Measurements from ENCODE around the gene KDF1. TPM values are rescaled to one million over a fixed set of nuclear protein-coding genes. Genes with fewer than 3 reads are reported as not detected.

Gene KDF1
- total and polyA plus RNA-seq, 2 of the 13 experiments (the other 11 are each of a cell fraction or from before 2014, with no cell fraction given) = 1.9 to 4.9 TPM

GRCh38 chr1:26913754-26914619, 46.3 kb downstream of the KDF1 start, which contains the start of gene NR0B2 (continued):
- TF ChIP-seq STAT6 (CRISPR knock-in tag; IDR thresholded peaks at IDR 0.05; ENCODE audit: borderline replicate concordance) = peak; percentile 99
- TF ChIP-seq ZFP1 (CRISPR knock-in tag; IDR thresholded peaks at IDR 0.05) = peak; percentile 81; the same call in 1 of the 2 replicates
- no peak for TF ChIP-seq PCBP2 (optimal IDR thresholded peaks at IDR 0.05; ENCODE audit: low read depth, low read length, poor library complexity, severe bottlenecking)
- no peak; the same call in 1 of the 2 replicates for TF ChIP-seq ZNF784 (CRISPR knock-in tag; IDR thresholded peaks at IDR 0.05; ENCODE audit: borderline replicate concordance)
- TF ChIP-seq NFYB (CRISPR knock-in tag; IDR thresholded peaks at IDR 0.05) = peak; percentile 52
- TF ChIP-seq GFI1 (CRISPR knock-in tag; IDR thresholded peaks at IDR 0.05; ENCODE audit: borderline replicate concordance) = peak; percentile 93
- TF ChIP-seq CEBPG (CRISPR knock-in tag; IDR thresholded peaks at IDR 0.05) = peak; percentile 75
- 0 out of 2 replicates have a peak, but pooled peaks have one; percentile 73 for TF ChIP-seq ZNF577 (CRISPR knock-in tag; IDR thresholded peaks at IDR 0.05; ENCODE audit: borderline replicate concordance, low read depth)
- TF ChIP-seq ARNTL (CRISPR knock-in tag; IDR thresholded peaks at IDR 0.05) = peak; percentile 98
- TF ChIP-seq ZNF646 (CRISPR knock-in tag; IDR thresholded peaks at IDR 0.05) = peak; percentile 52
- no peak for TF ChIP-seq SETDB1 (CRISPR knock-in tag; IDR thresholded peaks at IDR 0.05; ENCODE audit: borderline replicate concordance)
- TF ChIP-seq NCOA1 (CRISPR knock-in tag; IDR thresholded peaks at IDR 0.05) = peak; percentile 94
- peak; percentile 78 for TF ChIP-seq MXD1 (CRISPR knock-in tag; IDR thresholded peaks at IDR 0.05)
- TF ChIP-seq SALL1 (CRISPR knock-in tag; IDR thresholded peaks at IDR 0.05) = peak; percentile 88
- TF ChIP-seq ZNF503 (CRISPR knock-in tag; IDR thresholded peaks at IDR 0.05) = peak; percentile 98
